Calu3 (cell line): ENCODE results near the gene SUMF1. TPM values are rescaled to one million over a fixed set of nuclear protein-coding genes. Genes with fewer than 3 reads are reported as not detected.
"Not testable (repeated sequence)": the region's sequence is repeated elsewhere in the genome, so short reads cannot be mapped to it uniquely, and the experiment has no call there.

Experiments
- BruUV-seq: library from RNA; stranded (reverse); fragments of 400-500 nt; replicated peaks from 2 replicates; lab custom pipeline; 2021; lab: Mats Ljungman, UMichigan
- CTCF ChIA-PET: fragments of 300-600 bp; sonication (Branson Sonifier 250); formaldehyde crosslinking; loops from one replicate; lab custom pipeline; 2022; ENCODE audit warnings: antibody characterized with exemption; lab: Charles Lee
- DNase-seq: peaks from one replicate; pipeline ENCODE4 v3.0.0; 2022
- H3K27ac Mint-ChIP-seq: one replicate; pipeline ENCODE4 v1.8.0; 2022; ENCODE audit warnings: mixed read lengths; ENCODE audit not compliant: unreplicated experiment
- H3K27me3 Mint-ChIP-seq: one replicate; pipeline ENCODE4 v1.8.0; 2022; ENCODE audit warnings: mixed read lengths; ENCODE audit not compliant: unreplicated experiment
- H3K36me3 Mint-ChIP-seq: one replicate; pipeline ENCODE4 v1.8.0; 2022; ENCODE audit warnings: mild to moderate bottlenecking, moderate library complexity, mixed read lengths; ENCODE audit not compliant: insufficient read depth, unreplicated experiment
- H3K4me1 Mint-ChIP-seq: one replicate; pipeline ENCODE4 v1.8.0; 2022; ENCODE audit warnings: mild to moderate bottlenecking, low read depth, mixed read lengths; ENCODE audit not compliant: unreplicated experiment
- H3K4me3 Mint-ChIP-seq: one replicate; pipeline ENCODE4 v1.8.0; 2022; ENCODE audit warnings: mild to moderate bottlenecking, low read depth, moderate library complexity, mixed read lengths; ENCODE audit not compliant: unreplicated experiment
- H3K9me3 Mint-ChIP-seq: one replicate; pipeline ENCODE4 v1.8.0; 2022; ENCODE audit warnings: low read depth, mixed read lengths; ENCODE audit not compliant: unreplicated experiment
- intact Hi-C: fragments of 100-400 bp; cut with micrococcal nuclease; formaldehyde crosslinking; loops from one replicate; pipeline ENCODE4 v1.10.0; 2022; ENCODE audit not compliant: unreplicated experiment
- total RNA-seq: library from RNA; stranded (reverse); gene quantifications from 2 replicates; pipeline ENCODE4 v1.2.3, GENCODE V29; 2022
- TF ChIP-seq, protein P1 (sequence below): fragments of 200-600 bp; IDR thresholded peaks from one replicate; pipeline ENCODE4 v1.8.0; 2022; ENCODE audit warnings: antibody characterized with exemption; ENCODE audit not compliant: unreplicated experiment

The SUMF1 gene
- total RNA-seq, 1 experiment from 2014 or later = 31.8 TPM

DNA sequence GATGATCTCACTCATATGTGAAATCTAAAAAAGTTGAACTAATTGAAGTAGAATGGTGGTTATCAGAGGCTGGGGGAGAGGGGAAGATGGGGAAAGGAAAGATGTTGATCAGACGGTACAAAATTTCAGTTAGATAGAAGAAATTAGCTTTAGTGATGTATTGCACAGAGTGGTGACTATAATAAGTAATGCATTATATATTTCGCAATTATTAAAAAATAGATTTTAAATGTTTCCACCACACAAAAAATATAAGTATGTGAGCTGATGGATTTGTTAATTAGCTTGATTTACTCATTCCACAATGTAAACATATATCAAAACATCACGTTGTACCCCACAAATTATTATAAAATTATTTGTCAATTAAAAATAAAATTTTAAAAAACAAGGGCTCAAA, 8.1 kb downstream of the SUMF1 start:
- no peaks in the 10 kb centered on the region for H3K4me1 Mint-ChIP-seq
- DNase-seq = no peak
- BruUV-seq = no TSS peak
- H3K27ac Mint-ChIP-seq = no peak overlapping the region
- TF ChIP-seq, protein P1, sequence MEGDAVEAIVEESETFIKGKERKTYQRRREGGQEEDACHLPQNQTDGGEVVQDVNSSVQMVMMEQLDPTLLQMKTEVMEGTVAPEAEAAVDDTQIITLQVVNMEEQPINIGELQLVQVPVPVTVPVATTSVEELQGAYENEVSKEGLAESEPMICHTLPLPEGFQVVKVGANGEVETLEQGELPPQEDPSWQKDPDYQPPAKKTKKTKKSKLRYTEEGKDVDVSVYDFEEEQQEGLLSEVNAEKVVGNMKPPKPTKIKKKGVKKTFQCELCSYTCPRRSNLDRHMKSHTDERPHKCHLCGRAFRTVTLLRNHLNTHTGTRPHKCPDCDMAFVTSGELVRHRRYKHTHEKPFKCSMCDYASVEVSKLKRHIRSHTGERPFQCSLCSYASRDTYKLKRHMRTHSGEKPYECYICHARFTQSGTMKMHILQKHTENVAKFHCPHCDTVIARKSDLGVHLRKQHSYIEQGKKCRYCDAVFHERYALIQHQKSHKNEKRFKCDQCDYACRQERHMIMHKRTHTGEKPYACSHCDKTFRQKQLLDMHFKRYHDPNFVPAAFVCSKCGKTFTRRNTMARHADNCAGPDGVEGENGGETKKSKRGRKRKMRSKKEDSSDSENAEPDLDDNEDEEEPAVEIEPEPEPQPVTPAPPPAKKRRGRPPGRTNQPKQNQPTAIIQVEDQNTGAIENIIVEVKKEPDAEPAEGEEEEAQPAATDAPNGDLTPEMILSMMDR = no peak
- no peak overlapping the region for H3K4me3 Mint-ChIP-seq
- intact Hi-C loops = no loop called here
- H3K36me3 Mint-ChIP-seq = no peaks in the 10 kb centered on the region
- H3K9me3 Mint-ChIP-seq = no peaks in the 10 kb centered on the region
- H3K27me3 Mint-ChIP-seq = no peaks in the 10 kb centered on the region
- CTCF ChIA-PET = no interaction called here

DNA sequence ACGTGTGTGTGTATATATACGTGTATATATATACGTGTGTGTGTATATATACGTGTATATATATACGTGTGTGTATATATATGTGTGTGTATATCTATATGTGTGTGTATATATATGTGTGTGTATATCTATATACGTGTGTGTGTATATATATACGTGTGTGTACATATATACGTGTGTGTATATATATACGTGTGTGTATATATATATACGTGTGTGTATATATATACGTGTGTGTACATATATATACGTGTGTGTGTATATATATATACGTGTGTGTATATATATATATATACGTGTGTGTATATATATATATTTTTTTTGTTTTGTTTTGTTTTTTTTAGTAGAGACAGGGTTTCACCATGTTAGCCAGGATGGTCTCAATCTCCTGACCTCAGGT, 10.3 kb downstream of the SUMF1 start:
- intact Hi-C loops, H3K4me1 Mint-ChIP-seq, H3K27ac Mint-ChIP-seq, H3K36me3 Mint-ChIP-seq, BruUV-seq, DNase-seq, H3K9me3 Mint-ChIP-seq, CTCF ChIA-PET, H3K4me3 Mint-ChIP-seq, H3K27me3 Mint-ChIP-seq: not testable (repeated sequence)

DNA sequence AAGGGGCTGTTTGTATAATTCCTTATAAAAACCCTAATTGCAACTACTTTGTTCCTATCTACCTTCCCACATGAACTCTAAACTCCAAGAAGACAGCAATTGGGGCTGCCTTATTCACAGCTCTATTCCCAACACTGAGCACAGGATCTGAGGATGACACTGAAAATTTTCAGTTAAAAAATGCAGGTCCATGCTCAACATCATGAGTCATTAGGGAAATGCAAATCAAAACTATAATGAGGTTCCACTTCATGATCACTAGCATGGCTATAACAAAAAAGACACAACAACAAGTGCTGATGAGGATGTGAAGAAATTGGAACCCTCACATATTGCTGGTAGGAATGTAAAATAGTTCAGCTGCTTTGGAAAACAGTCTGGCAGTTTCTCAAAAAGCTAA, 12.9 kb downstream of the SUMF1 start:
- intact Hi-C loops = no loop called here
- DNase-seq = no peak

DNA sequence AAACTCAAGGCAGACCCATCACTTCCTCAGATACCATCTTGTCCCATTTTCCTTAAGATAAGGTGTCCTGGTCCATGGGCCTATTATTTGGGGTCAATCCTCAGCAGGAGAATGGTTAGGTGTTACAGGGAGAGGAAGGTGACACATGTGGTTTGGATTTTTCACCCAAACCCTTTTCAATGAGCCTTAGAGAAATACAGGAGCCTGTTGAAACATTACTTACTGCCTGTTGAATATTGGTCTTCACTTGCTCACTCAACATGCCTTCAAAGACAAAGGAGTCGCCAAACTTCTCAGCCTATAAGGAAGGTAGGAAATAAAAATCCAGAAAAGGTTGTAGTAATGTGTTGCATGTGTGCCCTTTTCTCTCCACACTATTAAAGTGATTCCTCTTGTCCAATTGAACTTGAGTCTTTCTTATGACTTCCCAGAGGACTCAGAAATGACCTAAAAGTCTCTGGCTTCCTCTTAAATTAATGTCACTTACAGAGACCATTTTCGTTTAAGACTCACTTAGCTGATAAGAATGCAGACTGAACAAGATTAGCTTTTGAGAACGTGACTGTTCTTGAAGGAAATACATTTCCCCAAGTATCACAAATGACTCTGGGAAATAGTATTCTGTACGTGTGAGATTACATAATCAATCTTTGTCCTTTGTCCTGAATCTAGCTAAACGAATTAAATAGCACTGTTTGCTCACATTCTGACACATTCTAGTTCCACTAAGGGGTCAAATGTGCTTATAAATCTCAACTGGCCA, 17.8 kb downstream of the SUMF1 start:
- Mint-ChIP-seq H3K27ac (no peak overlapping the region), H3K4me1 (no peaks in the 10 kb centered on the region), H3K27me3 (no peaks in the 10 kb centered on the region), H3K4me3 (no peak overlapping the region), H3K36me3 (no peaks in the 10 kb centered on the region), H3K9me3 (no peaks in the 10 kb centered on the region)
- no TSS peak for BruUV-seq
- CTCF ChIA-PET = interaction anchor here (0.7 kb wide), 1 partner anchor 505 kb away, joined by 3 read pairs; no protein-coding TSS in a partner anchor
- intact Hi-C loops = no loop called here
- TF ChIP-seq, protein P1 = no peak
- no peak for DNase-seq

More for the DNA sequence above, 12.9 kb downstream of the SUMF1 start:
- H3K36me3 Mint-ChIP-seq = no peaks in the 10 kb centered on the region
- no peak overlapping the region for H3K4me3 Mint-ChIP-seq
- TF ChIP-seq, protein P1 = no peak
- no TSS peak for BruUV-seq
- H3K27ac Mint-ChIP-seq = no peak overlapping the region
- H3K4me1 Mint-ChIP-seq = no peaks in the 10 kb centered on the region
- H3K9me3 Mint-ChIP-seq = no peaks in the 10 kb centered on the region
- no peaks in the 10 kb centered on the region for H3K27me3 Mint-ChIP-seq
- CTCF ChIA-PET = no interaction called here

DNA sequence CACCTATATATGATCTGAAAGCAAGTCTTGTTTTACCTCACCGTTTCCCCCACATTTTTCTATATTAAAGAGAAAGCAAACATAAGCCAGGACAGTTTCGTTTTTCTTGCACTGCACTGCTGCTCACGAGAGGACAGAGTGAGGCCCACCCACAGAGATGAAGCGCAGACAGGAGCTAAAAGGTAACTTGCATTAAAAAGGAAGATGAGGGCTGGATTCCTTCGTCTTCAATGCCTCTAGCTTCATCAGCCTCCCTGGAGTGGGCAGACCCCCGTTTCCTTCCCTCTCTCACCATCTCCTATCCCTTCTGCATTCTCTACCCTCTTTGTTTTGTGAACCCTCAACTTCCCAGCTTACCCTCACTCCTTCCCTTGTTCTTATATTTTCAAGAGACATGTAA, 18.9 kb downstream of the SUMF1 start:
- H3K36me3 Mint-ChIP-seq = no peaks in the 10 kb centered on the region
- H3K4me1 Mint-ChIP-seq = no peaks in the 10 kb centered on the region
- intact Hi-C loops = no loop called here
- DNase-seq = no peak
- BruUV-seq = no TSS peak
- no peaks in the 10 kb centered on the region for H3K27me3 Mint-ChIP-seq
- CTCF ChIA-PET = interaction anchor here (1.1 kb wide), 1 partner anchor 14 kb away, joined by 3 read pairs; no protein-coding TSS in a partner anchor
- no peak overlapping the region for H3K27ac Mint-ChIP-seq
- H3K4me3 Mint-ChIP-seq = no peak overlapping the region
- H3K9me3 Mint-ChIP-seq = no peaks in the 10 kb centered on the region
- TF ChIP-seq, protein P1 = no peak
